GM06990 (cell line): ENCODE results near the gene ARFGEF3.

Source experiments
- DNase-seq: peaks from one replicate; pipeline ENCODE4 v3.0.0-alpha.2; 2011; ENCODE audit not compliant: insufficient read length; ENCODE audit errors: extremely low read depth
- H3K27me3 ChIP-seq: replicated peaks from 2 replicates; pipeline ENCODE4 v1.6.0; 2011; ENCODE audit warnings: low read length; ENCODE audit not compliant: control insufficient read depth, insufficient read depth
- H3K36me3 ChIP-seq: 2 replicates; pipeline ENCODE4 v1.5.1; 2011; ENCODE audit warnings: low read length; ENCODE audit not compliant: control insufficient read depth, insufficient read depth
- H3K4me3 ChIP-seq: replicated peaks from 2 replicates; pipeline ENCODE4 v1.5.1; 2011; ENCODE audit warnings: low read depth, mild to moderate bottlenecking, control low read depth, low read length
- TF ChIP-seq, protein P1 (sequence below): IDR thresholded peaks from 2 replicates; pipeline ENCODE4 v1.5.1; 2011; ENCODE audit warnings: low read length, control low read depth, mild to moderate bottlenecking, inconsistent platforms; ENCODE audit not compliant: insufficient read depth, poor library complexity, severe bottlenecking

The ARFGEF3 gene

DNA sequence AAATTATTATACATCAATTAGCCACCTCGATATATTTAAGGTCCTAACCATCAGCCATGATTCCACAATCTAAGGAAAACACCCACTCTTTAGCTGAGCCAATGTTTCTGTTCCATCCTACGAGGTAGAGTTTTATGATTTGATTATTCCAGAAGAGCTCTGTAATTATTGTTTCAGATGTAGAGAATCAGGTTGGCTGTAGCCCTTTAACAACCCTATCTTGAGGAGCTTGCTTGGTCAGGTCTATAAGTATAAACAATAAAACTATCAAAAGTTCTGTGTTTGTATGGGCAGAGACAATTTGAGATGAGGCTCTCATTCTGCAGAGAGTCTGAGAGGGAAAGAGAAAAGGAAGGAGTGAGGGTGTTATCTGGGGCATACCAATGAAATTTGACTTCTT is 56.7 kb downstream of the ARFGEF3 start, which contains the start of gene PBOV1:
TSS of gene PBOV1 (minus strand) at position 43 of the 400 bp plus-strand sequence. CDS start 96 bp downstream, outside the sequence.
- DNase-seq = no peak
- no peak within 1 kb of the TSS for H3K4me3 ChIP-seq
- no peaks in the 10 kb centered on the region for H3K27me3 ChIP-seq
- H3K36me3 ChIP-seq = no peaks in the 10 kb centered on the region
- TF ChIP-seq, protein P1, sequence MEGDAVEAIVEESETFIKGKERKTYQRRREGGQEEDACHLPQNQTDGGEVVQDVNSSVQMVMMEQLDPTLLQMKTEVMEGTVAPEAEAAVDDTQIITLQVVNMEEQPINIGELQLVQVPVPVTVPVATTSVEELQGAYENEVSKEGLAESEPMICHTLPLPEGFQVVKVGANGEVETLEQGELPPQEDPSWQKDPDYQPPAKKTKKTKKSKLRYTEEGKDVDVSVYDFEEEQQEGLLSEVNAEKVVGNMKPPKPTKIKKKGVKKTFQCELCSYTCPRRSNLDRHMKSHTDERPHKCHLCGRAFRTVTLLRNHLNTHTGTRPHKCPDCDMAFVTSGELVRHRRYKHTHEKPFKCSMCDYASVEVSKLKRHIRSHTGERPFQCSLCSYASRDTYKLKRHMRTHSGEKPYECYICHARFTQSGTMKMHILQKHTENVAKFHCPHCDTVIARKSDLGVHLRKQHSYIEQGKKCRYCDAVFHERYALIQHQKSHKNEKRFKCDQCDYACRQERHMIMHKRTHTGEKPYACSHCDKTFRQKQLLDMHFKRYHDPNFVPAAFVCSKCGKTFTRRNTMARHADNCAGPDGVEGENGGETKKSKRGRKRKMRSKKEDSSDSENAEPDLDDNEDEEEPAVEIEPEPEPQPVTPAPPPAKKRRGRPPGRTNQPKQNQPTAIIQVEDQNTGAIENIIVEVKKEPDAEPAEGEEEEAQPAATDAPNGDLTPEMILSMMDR = no peak

DNA sequence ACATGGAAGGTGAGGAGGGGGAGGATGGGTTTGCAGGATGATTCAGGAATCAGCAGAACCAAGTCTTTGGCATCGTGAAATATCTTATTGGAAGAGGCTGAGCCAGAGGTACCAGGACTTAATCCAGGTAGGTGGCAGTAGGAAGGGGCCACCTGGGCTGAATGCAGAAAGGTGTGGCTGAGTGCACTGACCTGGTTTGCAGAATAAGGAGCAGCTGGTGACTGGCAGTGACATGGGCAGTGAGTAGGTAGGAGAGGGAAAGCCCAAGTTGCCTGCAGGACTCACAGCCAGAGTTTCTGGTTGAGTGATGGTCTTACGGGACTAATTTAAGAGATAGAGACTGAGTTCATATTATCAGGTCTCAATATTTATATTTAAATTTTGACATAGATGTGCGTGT is 57.7 kb downstream of the ARFGEF3 start:
- Histone ChIP-seq H3K4me3 (no peak overlapping the region), H3K36me3 (no peaks in the 10 kb centered on the region), H3K27me3 (no peaks in the 10 kb centered on the region)
- no peak for DNase-seq
- TF ChIP-seq, protein P1 = no peak

DNA sequence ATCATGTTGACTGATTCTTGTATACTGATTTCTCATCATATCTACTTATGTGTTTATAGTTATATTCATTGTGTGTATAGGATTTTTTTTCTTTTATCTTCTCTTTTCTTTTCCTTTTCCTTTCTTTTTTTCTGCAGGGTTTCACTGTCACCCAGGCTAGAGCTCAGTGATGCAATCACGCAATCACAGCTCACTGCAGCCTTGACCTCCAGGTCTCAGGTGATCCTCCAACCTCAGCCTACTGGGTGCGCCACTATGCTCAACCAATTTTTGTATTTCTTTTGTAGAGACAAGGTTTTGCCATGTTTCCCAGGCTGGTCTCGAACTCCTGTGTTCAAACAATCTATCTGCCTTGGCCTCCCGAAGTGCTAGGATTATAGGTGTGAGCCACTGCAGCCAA is 58.2 kb downstream of the ARFGEF3 start:
- Histone ChIP-seq H3K36me3 (no peaks in the 10 kb centered on the region), H3K27me3 (no peaks in the 10 kb centered on the region), H3K4me3 (no peak overlapping the region)
- no peak for DNase-seq
- TF ChIP-seq, protein P1 = no peak

DNA sequence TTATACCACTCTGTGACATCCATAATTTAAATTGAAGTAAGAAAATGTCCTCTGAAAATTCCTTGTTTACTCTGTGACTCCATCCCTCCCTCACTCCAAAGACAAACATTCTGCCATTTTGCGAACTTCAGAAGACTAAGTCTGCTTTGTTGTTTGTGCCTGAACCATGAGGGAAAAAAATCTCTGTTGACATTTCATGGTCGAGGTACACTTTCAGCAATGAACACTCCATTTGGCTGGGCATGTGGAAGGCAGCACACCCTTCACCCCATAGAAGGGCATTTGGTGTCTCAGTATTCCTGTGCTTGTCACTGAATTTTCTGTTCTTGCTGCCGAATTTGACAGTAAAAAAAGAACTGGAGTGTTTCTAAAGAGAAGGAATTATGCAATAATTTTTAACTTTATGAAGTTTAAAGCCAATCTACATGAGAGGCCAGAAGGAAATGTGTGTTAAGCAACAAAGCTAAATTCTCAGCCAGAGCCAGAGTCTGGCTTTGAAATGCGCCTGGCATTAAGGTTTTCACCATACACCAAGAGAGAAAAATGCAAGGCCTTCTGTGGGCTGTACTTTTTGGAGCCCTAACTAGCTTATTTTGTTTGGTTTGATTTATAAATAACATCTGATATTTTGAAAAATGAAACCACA is 61.3 kb downstream of the ARFGEF3 start:
- Histone ChIP-seq H3K36me3 (no peaks in the 10 kb centered on the region), H3K27me3 (no peaks in the 10 kb centered on the region; the same call in 1 of the 2 replicates), H3K4me3 (no peak overlapping the region)
- TF ChIP-seq, protein P1 = no peak
- DNase-seq = no peak

DNA sequence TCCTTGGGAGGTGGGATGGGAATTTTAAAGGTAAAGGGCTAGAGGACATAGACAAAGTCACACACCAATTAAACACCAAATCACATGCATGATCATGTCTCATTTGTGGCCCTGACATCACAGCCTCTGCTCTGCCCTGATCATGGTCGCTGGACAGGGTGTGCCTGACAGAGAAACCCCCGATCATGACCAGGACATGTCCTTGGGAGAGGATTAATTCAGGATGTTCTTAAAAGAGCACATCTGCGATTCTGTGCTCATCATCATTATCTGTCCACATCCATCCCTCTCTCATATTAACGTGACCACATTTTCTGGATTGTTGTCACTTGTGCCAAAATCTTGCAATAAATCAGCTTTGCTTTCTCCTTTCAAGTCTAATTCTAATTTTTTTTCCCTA is 64.2 kb downstream of the ARFGEF3 start:
- H3K36me3 ChIP-seq = no peaks in the 10 kb centered on the region
- no peaks in the 10 kb centered on the region; the same call in 1 of the 2 replicates for H3K27me3 ChIP-seq
- no peak overlapping the region for H3K4me3 ChIP-seq
- no peak for DNase-seq
- TF ChIP-seq, protein P1 = no peak
